HG03469 (cell line): Measurements from ENCODE around the gene CCDC71L.

Experiments used
- ATAC-seq: cut with Tn5 transposase; IDR thresholded peaks from one replicate; pipeline ENCODE4 v1.9.1; 2021; ENCODE audit warnings: mild to moderate bottlenecking, moderate library complexity, moderate number of reproducible peaks; ENCODE audit not compliant: unreplicated experiment

Gene CCDC71L

GRCh38 chr7:106659166-106659962 is 1.6 kb downstream of the CCDC71L start:
- ATAC-seq: no peak

- ATAC-seq: no peak
These were observed 2.4 kb downstream of the CCDC71L start for GRCh38 chr7:106658316-106659165.

GRCh38 chr7:106657085-106657991 is 3.6 kb downstream of the CCDC71L start:
- ATAC-seq: no peak

GRCh38 chr7:106655703-106656498 is 5.1 kb downstream of the CCDC71L start:
- no peak for ATAC-seq

GRCh38 chr7:106653488-106653887 is 7.5 kb downstream of the CCDC71L start:
- no peak for ATAC-seq

- ATAC-seq: no peak
These were observed 8.0 kb downstream of the CCDC71L start for GRCh38 chr7:106652909-106653308.

GRCh38 chr7:106652092-106652491 is 8.9 kb downstream of the CCDC71L start:
- ATAC-seq: no peak

- no peak for ATAC-seq
These were observed 14.7 kb downstream of the CCDC71L start for GRCh38 chr7:106646256-106646655.

- no peak for ATAC-seq
These were observed 16.0 kb downstream of the CCDC71L start for GRCh38 chr7:106644999-106645398.

GRCh38 chr7:106643216-106644000 is 17.6 kb downstream of the CCDC71L start:
- ATAC-seq: no peak

GRCh38 chr7:106641416-106641815 is 19.5 kb downstream of the CCDC71L start:
- no peak for ATAC-seq

- ATAC-seq: no peak
These were observed 20.4 kb downstream of the CCDC71L start for GRCh38 chr7:106640368-106641141.

GRCh38 chr7:106639476-106640334 is 21.3 kb downstream of the CCDC71L start:
- ATAC-seq: no peak

GRCh38 chr7:106635411-106635810 is 25.5 kb downstream of the CCDC71L start:
- ATAC-seq: no peak

GRCh38 chr7:106634958-106635357 is 26.0 kb downstream of the CCDC71L start:
- no peak for ATAC-seq

- ATAC-seq: no peak
These were observed 30.3 kb downstream of the CCDC71L start for GRCh38 chr7:106630648-106631047.

GRCh38 chr7:106629516-106629915 is 31.4 kb downstream of the CCDC71L start:
- no peak for ATAC-seq
